Esophagus muscularis mucosa (tissue), 3 donors: Measurements from ENCODE around the gene AAR2.

Experiments used
- POLR2A ChIP-seq: fragments of 450-650 bp; IDR thresholded peaks from one replicate; pipeline ENCODE4 v1.6.1; 2017; ENCODE audit warnings: antibody characterized with exemption, moderate library complexity, mild to moderate bottlenecking, low read depth
- POLR2AphosphoS5 ChIP-seq, 2 donors: sonication (generic); formaldehyde crosslinking; IDR thresholded peaks; one replicate each; pipeline ENCODE4 v1.6.1; 2017; ENCODE audit warnings: antibody characterized with exemption in 2 of 2
- TF ChIP-seq, protein P1 (sequence below), 3 experiments: fragments of 200-600 bp in 2 of 3; fragments of 450-650 bp in 1 of 3; sonication (generic) in 2 of 3; IDR thresholded peaks; one replicate each; pipeline ENCODE4 v1.5.1; 2017 to 2019; ENCODE audit warnings: antibody characterized with exemption in 3 of 3, mild to moderate bottlenecking in 2 of 3, moderate library complexity in 1 of 3

DNA sequence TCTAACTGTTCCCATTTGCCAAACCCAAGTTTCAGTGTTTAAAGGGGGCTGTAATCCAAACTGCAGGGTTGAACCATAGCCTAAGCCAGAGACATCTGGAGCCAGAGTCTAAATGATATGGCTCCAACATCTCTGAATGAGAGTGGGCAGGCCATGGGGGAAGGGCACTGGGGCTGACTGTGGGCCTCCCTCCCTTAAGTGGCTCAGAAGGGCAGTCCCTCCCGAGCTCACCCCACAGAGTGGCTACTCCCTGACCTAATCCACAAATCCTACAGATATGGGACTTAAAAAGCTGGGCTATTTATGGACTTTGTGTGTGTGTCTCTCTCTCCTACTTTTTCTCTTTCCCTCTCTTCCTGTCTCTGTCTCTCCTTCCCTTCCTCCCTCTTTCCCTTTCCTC, 35.8 kb upstream of the AAR2 start:
- TF ChIP-seq, protein P1, sequence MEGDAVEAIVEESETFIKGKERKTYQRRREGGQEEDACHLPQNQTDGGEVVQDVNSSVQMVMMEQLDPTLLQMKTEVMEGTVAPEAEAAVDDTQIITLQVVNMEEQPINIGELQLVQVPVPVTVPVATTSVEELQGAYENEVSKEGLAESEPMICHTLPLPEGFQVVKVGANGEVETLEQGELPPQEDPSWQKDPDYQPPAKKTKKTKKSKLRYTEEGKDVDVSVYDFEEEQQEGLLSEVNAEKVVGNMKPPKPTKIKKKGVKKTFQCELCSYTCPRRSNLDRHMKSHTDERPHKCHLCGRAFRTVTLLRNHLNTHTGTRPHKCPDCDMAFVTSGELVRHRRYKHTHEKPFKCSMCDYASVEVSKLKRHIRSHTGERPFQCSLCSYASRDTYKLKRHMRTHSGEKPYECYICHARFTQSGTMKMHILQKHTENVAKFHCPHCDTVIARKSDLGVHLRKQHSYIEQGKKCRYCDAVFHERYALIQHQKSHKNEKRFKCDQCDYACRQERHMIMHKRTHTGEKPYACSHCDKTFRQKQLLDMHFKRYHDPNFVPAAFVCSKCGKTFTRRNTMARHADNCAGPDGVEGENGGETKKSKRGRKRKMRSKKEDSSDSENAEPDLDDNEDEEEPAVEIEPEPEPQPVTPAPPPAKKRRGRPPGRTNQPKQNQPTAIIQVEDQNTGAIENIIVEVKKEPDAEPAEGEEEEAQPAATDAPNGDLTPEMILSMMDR (IDR thresholded peaks at IDR 0.05) = no peak
- TF ChIP-seq POLR2A (no peak), POLR2AphosphoS5 (IDR thresholded peaks at IDR 0.05) (no peak)
